HepG2 (cell line): ENCODE measurements around the gene ATP9A. TPM values are rescaled to one million over a fixed set of nuclear protein-coding genes. Genes with fewer than 3 reads are reported as not detected.

Experiments used
- ARNT ChIP-seq: fragments of 450-650 bp; IDR thresholded peaks from 2 replicates; pipeline ENCODE4 v1.6.1; 2017
- FOXA3 ChIP-seq: IDR thresholded peaks from 2 replicates; pipeline ENCODE4 v1.6.1; 2016; ENCODE audit warnings: missing genetic modification reagents, missing compliant biosample characterization
- HOXA3 ChIP-seq: sonication (generic); formaldehyde crosslinking; IDR thresholded peaks from 2 replicates; pipeline ENCODE4 v1.5.0; 2020; ENCODE audit warnings: missing genetic modification reagents
- MED8 ChIP-seq: sonication (generic); formaldehyde crosslinking; IDR thresholded peaks from 2 replicates; pipeline ENCODE4 v1.8.1; 2023; ENCODE audit warnings: mild to moderate bottlenecking, missing genetic modification reagents; ENCODE audit not compliant: insufficient replicate concordance
- NR2F2 ChIP-seq: IDR thresholded peaks from 2 replicates; pipeline ENCODE4 v1.6.1; 2012; ENCODE audit warnings: low read depth, inconsistent platforms, borderline replicate concordance
- NR2F6 ChIP-seq, 2 experiments: IDR thresholded peaks; 2 replicates each; pipeline ENCODE4 v1.6.1; 2016; ENCODE audit warnings: antibody characterized with exemption in 1 of 2, mild to moderate bottlenecking in 1 of 2
- PHF20 ChIP-seq: sonication (generic); formaldehyde crosslinking; IDR thresholded peaks from 2 replicates; pipeline ENCODE4 v1.5.0; 2020; ENCODE audit warnings: mild to moderate bottlenecking, missing genetic modification reagents
- RARA ChIP-seq: IDR thresholded peaks from 2 replicates; pipeline ENCODE4 v1.6.1; 2016; ENCODE audit warnings: missing genetic modification reagents, missing compliant biosample characterization
- SOX13 ChIP-seq, 3 experiments: fragments of 450-650 bp in 1 of 3; sonication (generic) in 1 of 3; formaldehyde crosslinking in 1 of 3; IDR thresholded peaks in 2 of 3; conservative IDR thresholded peaks in 1 of 3; 2 replicates each; pipeline versions ENCODE4 v1.5.0 to v1.6.1; 2016 to 2020; ENCODE audit warnings: antibody characterized with exemption in 1 of 3, mild to moderate bottlenecking in 1 of 3, missing compliant biosample characterization in 1 of 3, missing genetic modification reagents in 1 of 3, moderate library complexity in 1 of 3
- SOX5 ChIP-seq: IDR thresholded peaks from 2 replicates; pipeline ENCODE4 v1.6.1; 2016; ENCODE audit warnings: borderline replicate concordance
- ZNF775 ChIP-seq: sonication (generic); formaldehyde crosslinking; IDR thresholded peaks from 2 replicates; pipeline ENCODE4 v1.4.0; 2020; ENCODE audit warnings: missing genetic modification reagents, mild to moderate bottlenecking, moderate library complexity, borderline replicate concordance
- polyA plus RNA-seq, 8 experiments: library from polyadenylated mRNA; depleted of rRNA in 3 of 8; stranded (reverse) in 7 of 8; unstranded in 1 of 8; fragments of >200 nt; fragmentation: Illumina TruSeq in 4 of 8; extraction: Trizol in 4 of 8; gene quantifications; 2 replicates each; pipeline versions ENCODE4 v1.2.1 to v1.2.3, GENCODE V29; 2011 to 2016; ENCODE audit warnings: low read depth in 4 of 8, missing spikeins in 1 of 8, mixed read lengths in 1 of 8; ENCODE audit not compliant: insufficient read depth in 1 of 8
- total RNA-seq, 5 experiments: library from RNA; depleted of rRNA; stranded (reverse); fragments of >200 nt; fragmentation: Illumina TruSeq; extraction: Trizol; gene quantifications; 2 replicates each; pipeline ENCODE4 v1.2.3, GENCODE V29; 2016; ENCODE audit warnings: low read depth in 1 of 5
- TF ChIP-seq, protein P1 (sequence below): IDR thresholded peaks from 2 replicates; pipeline ENCODE4 v1.4.0; 2020; ENCODE audit warnings: mild to moderate bottlenecking, missing genetic modification reagents

ATP9A gene
- total and polyA plus RNA-seq, 2 of the 13 experiments (the other 11 are each of a cell fraction or from before 2014, with no cell fraction given) = 11.8 to 18.5 TPM

DNA sequence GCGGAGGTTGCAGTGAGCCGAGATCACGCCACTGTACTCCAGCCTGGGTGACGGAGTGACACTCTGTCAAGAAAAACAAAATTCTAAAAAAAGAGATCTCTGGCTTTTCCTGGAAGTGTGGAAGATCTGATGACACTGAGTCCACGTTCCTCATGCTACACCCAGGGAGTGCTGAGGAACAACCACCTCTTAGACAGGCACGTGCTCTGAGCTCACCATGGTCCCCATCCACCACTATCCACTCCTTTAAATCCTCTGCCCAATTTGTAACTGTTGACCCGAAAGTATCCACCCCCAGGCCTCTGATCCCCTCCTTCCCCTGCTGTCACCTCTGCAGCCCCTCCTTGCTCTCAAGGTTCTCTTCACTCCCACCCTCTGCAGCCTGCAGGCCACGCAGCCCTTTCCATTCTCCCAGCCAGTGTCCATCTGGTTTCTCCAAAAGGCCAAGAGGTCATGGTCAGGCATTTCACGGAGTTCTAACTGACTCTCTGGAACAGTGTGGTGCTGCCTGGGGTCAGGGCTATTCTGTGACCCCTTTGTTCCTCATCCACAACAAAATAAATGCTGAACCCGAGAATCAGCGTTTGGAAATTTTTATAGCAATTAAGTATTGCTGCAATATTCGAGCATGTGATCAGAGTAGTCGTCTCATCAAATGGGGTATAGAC lies 88.8 kb downstream of the ATP9A start (continued):
- TF ChIP-seq FOXA3 (CRISPR knock-in tag) (no peak), ARNT (no peak), HOXA3 (CRISPR knock-in tag) (0 out of 2 replicates have a peak, but pooled peaks have one; percentile 21), MED8 (CRISPR knock-in tag) (no peak), NR2F2 (peak; percentile 84), SOX13 (IDR thresholded peaks at IDR 0.05) (no peak), SOX13 (CRISPR knock-in tag; conservative IDR thresholded peaks at IDR 0.05 in 1 of 2, IDR thresholded peaks at IDR 0.05 in 1 of 2) (peak in 1 of 2 experiments; percentile 79; a peak in 2 of 4 replicates), SOX5 (CRISPR knock-in tag) (peak; percentile 70), ZNF775 (no peak), PHF20 (CRISPR knock-in tag) (no peak), RARA (CRISPR knock-in tag) (peak; percentile 51; the same call in 1 of the 2 replicates), NR2F6 (IDR thresholded peaks at IDR 0.05) (peak; percentile 95), NR2F6 (CRISPR knock-in tag; IDR thresholded peaks at IDR 0.05) (peak; percentile 95)
- TF ChIP-seq, protein P1, sequence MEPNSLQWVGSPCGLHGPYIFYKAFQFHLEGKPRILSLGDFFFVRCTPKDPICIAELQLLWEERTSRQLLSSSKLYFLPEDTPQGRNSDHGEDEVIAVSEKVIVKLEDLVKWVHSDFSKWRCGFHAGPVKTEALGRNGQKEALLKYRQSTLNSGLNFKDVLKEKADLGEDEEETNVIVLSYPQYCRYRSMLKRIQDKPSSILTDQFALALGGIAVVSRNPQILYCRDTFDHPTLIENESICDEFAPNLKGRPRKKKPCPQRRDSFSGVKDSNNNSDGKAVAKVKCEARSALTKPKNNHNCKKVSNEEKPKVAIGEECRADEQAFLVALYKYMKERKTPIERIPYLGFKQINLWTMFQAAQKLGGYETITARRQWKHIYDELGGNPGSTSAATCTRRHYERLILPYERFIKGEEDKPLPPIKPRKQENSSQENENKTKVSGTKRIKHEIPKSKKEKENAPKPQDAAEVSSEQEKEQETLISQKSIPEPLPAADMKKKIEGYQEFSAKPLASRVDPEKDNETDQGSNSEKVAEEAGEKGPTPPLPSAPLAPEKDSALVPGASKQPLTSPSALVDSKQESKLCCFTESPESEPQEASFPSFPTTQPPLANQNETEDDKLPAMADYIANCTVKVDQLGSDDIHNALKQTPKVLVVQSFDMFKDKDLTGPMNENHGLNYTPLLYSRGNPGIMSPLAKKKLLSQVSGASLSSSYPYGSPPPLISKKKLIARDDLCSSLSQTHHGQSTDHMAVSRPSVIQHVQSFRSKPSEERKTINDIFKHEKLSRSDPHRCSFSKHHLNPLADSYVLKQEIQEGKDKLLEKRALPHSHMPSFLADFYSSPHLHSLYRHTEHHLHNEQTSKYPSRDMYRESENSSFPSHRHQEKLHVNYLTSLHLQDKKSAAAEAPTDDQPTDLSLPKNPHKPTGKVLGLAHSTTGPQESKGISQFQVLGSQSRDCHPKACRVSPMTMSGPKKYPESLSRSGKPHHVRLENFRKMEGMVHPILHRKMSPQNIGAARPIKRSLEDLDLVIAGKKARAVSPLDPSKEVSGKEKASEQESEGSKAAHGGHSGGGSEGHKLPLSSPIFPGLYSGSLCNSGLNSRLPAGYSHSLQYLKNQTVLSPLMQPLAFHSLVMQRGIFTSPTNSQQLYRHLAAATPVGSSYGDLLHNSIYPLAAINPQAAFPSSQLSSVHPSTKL (CRISPR knock-in tag) = peak; percentile 26; the same call in 1 of the 2 replicates
